Aorta (tissue), 5 donors: ENCODE measurements around the gene ITIH1. TPM values are rescaled to one million over a fixed set of nuclear protein-coding genes. Genes with fewer than 3 reads are reported as not detected.

ENCODE experiments used
- ATAC-seq: fragments of 200-7000 bp; cut with Tn5 transposase; one replicate; pipeline ENCODE4 v1.9.1; 2022; ENCODE audit warnings: moderate library complexity; ENCODE audit not compliant: low FRiP score
- DNase-seq, 2 donors: peaks; one replicate each; pipeline ENCODE4 v3.0.0-alpha.2; 2020
- H3K27ac ChIP-seq, 2 donors: one replicate each; pipeline ENCODE4 v1.5.1; 2013; ENCODE audit warnings: low read length in 2 of 2, mild to moderate bottlenecking in 2 of 2, moderate library complexity in 2 of 2, control low read depth in 1 of 2, inconsistent platforms in 1 of 2, low read depth in 1 of 2
- H3K27me3 ChIP-seq, 2 donors: one replicate each; pipeline ENCODE4 v1.6.1; 2013; ENCODE audit warnings: control low read depth in 1 of 2, low read length in 1 of 2, mild to moderate bottlenecking in 1 of 2, moderate library complexity in 1 of 2; ENCODE audit not compliant: insufficient read depth in 2 of 2, control insufficient read depth in 1 of 2
- H3K36me3 ChIP-seq, 2 donors: one replicate each; pipeline ENCODE4 v1.6.1; 2013; ENCODE audit warnings: control low read depth in 1 of 2, low read length in 1 of 2, mild to moderate bottlenecking in 1 of 2; ENCODE audit not compliant: insufficient read depth in 2 of 2, control insufficient read depth in 1 of 2
- H3K4me1 ChIP-seq, 2 donors: one replicate each; pipeline ENCODE4 v1.6.1; 2013; ENCODE audit warnings: low read length in 2 of 2, control low read depth in 1 of 2, mild to moderate bottlenecking in 1 of 2, moderate library complexity in 1 of 2; ENCODE audit not compliant: insufficient read depth in 2 of 2, control insufficient read depth in 1 of 2
- H3K4me3 ChIP-seq, 2 donors: one replicate each; pipeline ENCODE4 v1.5.1; 2013; ENCODE audit warnings: low read length in 2 of 2, control low read depth in 1 of 2, mild to moderate bottlenecking in 1 of 2
- H3K9me3 ChIP-seq: one replicate; pipeline ENCODE4 v1.6.1; 2013; ENCODE audit warnings: mild to moderate bottlenecking, low read length; ENCODE audit not compliant: control insufficient read depth
- WGBS, 2 donors: extraction: QIAGEN DNeasy Blood & Tissue Kit; methylation state at CpG; one replicate each; pipeline ENCODE4 v1.1.7; 2013; 5-methylcytosine and 5-hydroxymethylcytosine counted together
- intact Hi-C, 2 donors: fragments of 100-400 bp; cut with DNase I; formaldehyde crosslinking; loops; one replicate each; pipeline versions ENCODE4 v1.14.2 to v1.15.0; 2022
- polyA plus RNA-seq, 2 donors: library from polyadenylated mRNA; stranded (reverse); fragments of 200-250 nt; gene quantifications; one replicate each; pipeline ENCODE4 v1.2.3, GENCODE V29; 2013
- total RNA-seq, 2 donors: library from RNA; stranded (reverse); fragmentation: NEBNext Ultra II Directional; extraction: Animal tissue kit (Norgen Biotek cat#: 25700); gene quantifications; one replicate each; pipeline ENCODE4 v1.2.1, GENCODE V29; 2021
- donor health status: healthy with polysubstance abuse.
- donor health status: Bipolar disorder and iron deficiency.
- donor health status: DM: no; HTN: no; CAD: no.
- donor health status: DM: no; HTN: no; CAD: no.
- donor health status: DM: yes; HTN: yes; CAD: no.

Gene ITIH1
- total and polyA plus RNA-seq, 4 donors: 0.50 TPM; not detected in 3

GRCh38 chr3:52784931-52785590, 7.7 kb downstream of the ITIH1 start:
- Histone ChIP-seq H3K4me3 (no peak overlapping the region), H3K36me3 (no peaks in the 10 kb centered on the region), H3K9me3 (no peaks in the 10 kb centered on the region), H3K27ac (no peak overlapping the region), H3K27me3 (no peaks in the 10 kb centered on the region), H3K4me1 (no peaks in the 10 kb centered on the region)
- 81 to 86% methylated on average over 5 of the region's 5 CpGs for WGBS, 2 donors
- peak in 1 of 2 donors; percentile 28 for DNase-seq
- no peak for ATAC-seq
- intact Hi-C loops: no loop called here

GRCh38 chr3:52786330-52787215, 9.2 kb downstream of the ITIH1 start:
- DNase-seq (peak; percentile 42 to 51), ATAC-seq (no peak)
- Histone ChIP-seq H3K4me3 (no peak overlapping the region), H3K27me3 (no peaks in the 10 kb centered on the region), H3K4me1 (no peaks in the 10 kb centered on the region), H3K27ac (no peak overlapping the region), H3K9me3 (no peaks in the 10 kb centered on the region), H3K36me3 (no peaks in the 10 kb centered on the region)
- 84 to 88% methylated on average over 19 of the region's 19 CpGs for WGBS, 2 donors
- intact Hi-C loops: no loop called here

- Histone ChIP-seq H3K36me3 (no peaks in the 10 kb centered on the region), H3K27me3 (no peaks in the 10 kb centered on the region), H3K4me3 (no peak overlapping the region), H3K4me1 (no peaks in the 10 kb centered on the region), H3K9me3 (no peaks in the 10 kb centered on the region), H3K27ac (no peak overlapping the region)
- DNase-seq (peak; percentile 36 to 45), ATAC-seq (no peak)
- 87 to 90% methylated on average over 11 of the region's 11 CpGs for WGBS, 2 donors
- intact Hi-C loops: no loop called here
Measured at GRCh38 chr3:52787246-52787645, 9.8 kb downstream of the ITIH1 start.

- WGBS, 2 donors: 64 to 70% methylated on average over 16 to 17 of the region's 17 CpGs
- ATAC-seq (no peak), DNase-seq (peak; percentile 36 to 72)
- no peak overlapping the region for H3K27ac ChIP-seq
- no peaks in the 10 kb centered on the region for H3K27me3 ChIP-seq
- no peak overlapping the region for H3K4me3 ChIP-seq
- H3K36me3 ChIP-seq: no peaks in the 10 kb centered on the region
- no peaks in the 10 kb centered on the region for H3K9me3 ChIP-seq
- intact Hi-C loops: no loop called here
- no peaks in the 10 kb centered on the region for H3K4me1 ChIP-seq
Measured at GRCh38 chr3:52787672-52788625, 10.6 kb downstream of the ITIH1 start.

GRCh38 chr3:52788890-52789745, 11.7 kb downstream of the ITIH1 start:
- no peak overlapping the region for H3K27ac ChIP-seq
- H3K9me3 ChIP-seq: no peaks in the 10 kb centered on the region
- H3K4me1 ChIP-seq: no peaks in the 10 kb centered on the region
- ATAC-seq: no peak
- intact Hi-C loops: no loop called here
- 82 to 84% methylated on average over 16 of the region's 16 CpGs for WGBS, 2 donors
- H3K27me3 ChIP-seq: no peaks in the 10 kb centered on the region
- H3K4me3 ChIP-seq: no peak overlapping the region
- no peaks in the 10 kb centered on the region for H3K36me3 ChIP-seq
- DNase-seq: peak; percentile 36 to 56

- 84 to 88% methylated on average over 6 of the region's 6 CpGs for WGBS, 2 donors
- H3K4me3 ChIP-seq: no peak overlapping the region
- ATAC-seq (no peak), DNase-seq (no peak)
- H3K9me3 ChIP-seq: no peaks in the 10 kb centered on the region
- H3K4me1 ChIP-seq: no peaks in the 10 kb centered on the region
- intact Hi-C loops: no loop called here
- H3K27me3 ChIP-seq: no peaks in the 10 kb centered on the region
- no peak overlapping the region for H3K27ac ChIP-seq
- H3K36me3 ChIP-seq: no peaks in the 10 kb centered on the region
Measured at GRCh38 chr3:52789746-52790040, 12.3 kb downstream of the ITIH1 start.

GRCh38 chr3:52790337-52790736, 12.9 kb downstream of the ITIH1 start:
- Histone ChIP-seq H3K4me1 (no peaks in the 10 kb centered on the region), H3K9me3 (no peaks in the 10 kb centered on the region), H3K4me3 (no peak overlapping the region), H3K36me3 (no peaks in the 10 kb centered on the region), H3K27me3 (no peaks in the 10 kb centered on the region), H3K27ac (no peak overlapping the region)
- intact Hi-C loops: no loop called here
- ATAC-seq: no peak
- DNase-seq: peak; percentile 26 to 61
- WGBS, 2 donors: 90% methylated on average over 7 of the region's 7 CpGs

GRCh38 chr3:52790741-52791140, 13.3 kb downstream of the ITIH1 start:
- Histone ChIP-seq H3K36me3 (no peaks in the 10 kb centered on the region), H3K27me3 (no peaks in the 10 kb centered on the region), H3K27ac (no peak overlapping the region), H3K4me3 (no peak overlapping the region), H3K9me3 (no peaks in the 10 kb centered on the region), H3K4me1 (no peaks in the 10 kb centered on the region)
- DNase-seq: peak in 1 of 2 donors; percentile 35
- WGBS, 2 donors: 85 to 89% methylated on average over 13 of the region's 13 CpGs
- intact Hi-C loops: no loop called here
- no peak for ATAC-seq
